Skeletal muscle tissue (tissue), 4 donors: Measurements from ENCODE around the gene NAALADL2. TPM values are rescaled to one million over a fixed set of nuclear protein-coding genes. Genes with fewer than 3 reads are reported as not detected.
"Not testable (repeated sequence)": the region's sequence is repeated elsewhere in the genome, so short reads cannot be mapped to it uniquely, and the experiment has no call there.

Experiments used
- H3K27ac ChIP-seq: one replicate; pipeline ENCODE4 v1.7.0; 2013; ENCODE audit warnings: mild to moderate bottlenecking, low read depth, low read length, inconsistent platforms
- H3K27me3 ChIP-seq, 3 donors: one replicate each; pipeline ENCODE4 v1.7.0; 2013; ENCODE audit warnings: low read length in 3 of 3; ENCODE audit not compliant: control insufficient read depth in 3 of 3, insufficient read depth in 3 of 3
- H3K36me3 ChIP-seq, 3 donors: one replicate each; pipeline ENCODE4 v1.7.0; 2013; ENCODE audit warnings: low read length in 3 of 3; ENCODE audit not compliant: control insufficient read depth in 3 of 3, insufficient read depth in 3 of 3
- H3K4me1 ChIP-seq, 3 donors: one replicate each; pipeline ENCODE4 v1.7.0; 2013; ENCODE audit warnings: low read length in 3 of 3, mild to moderate bottlenecking in 3 of 3; ENCODE audit not compliant: control insufficient read depth in 3 of 3, insufficient read depth in 3 of 3
- H3K4me3 ChIP-seq, 3 donors: one replicate each; pipeline ENCODE4 v1.7.0; 2013; ENCODE audit warnings: low read length in 3 of 3
- H3K9ac ChIP-seq, 3 donors: one replicate each; pipeline ENCODE4 v1.7.0; 2013; ENCODE audit warnings: low read length in 3 of 3, mild to moderate bottlenecking in 3 of 3, moderate library complexity in 2 of 3, low read depth in 1 of 3
- H3K9me3 ChIP-seq, 3 donors: one replicate each; pipeline ENCODE4 v1.7.0; 2013; ENCODE audit warnings: low read length in 3 of 3; ENCODE audit not compliant: control insufficient read depth in 3 of 3
- total RNA-seq: library from RNA; depleted of rRNA; stranded (reverse); fragments of >200 nt; gene quantifications from one replicate; pipeline ENCODE4 v1.2.3, GENCODE V29; 2014
- donor health status: Osteomylitis.

Gene NAALADL2
- total RNA-seq, 1 donor from 2014 or later, result 17.7 TPM

- no peaks in the 10 kb centered on the region for H3K9me3 ChIP-seq
- H3K4me3 ChIP-seq, result no peak overlapping the region
Observed at GRCh38 chr3:175422744-175423143, 563.6 kb downstream of the NAALADL2 start.

GRCh38 chr3:175423848-175424247 lies 564.7 kb downstream of the NAALADL2 start:
- not testable (repeated sequence) for H3K27me3 ChIP-seq, H3K4me1 ChIP-seq, H3K9me3 ChIP-seq

More at GRCh38 chr3:175422744-175423143, 563.6 kb downstream of the NAALADL2 start:
- Histone ChIP-seq H3K27ac (no peak overlapping the region), H3K4me1 (no peaks in the 10 kb centered on the region), H3K27me3 (no peaks in the 10 kb centered on the region), H3K9ac (no peak overlapping the region), H3K36me3 (no peaks in the 10 kb centered on the region)

GRCh38 chr3:175426805-175427204 lies 567.7 kb downstream of the NAALADL2 start:
- H3K4me1 ChIP-seq, result no peaks in the 10 kb centered on the region
- H3K27ac ChIP-seq, result no peak overlapping the region
- no peaks in the 10 kb centered on the region for H3K9me3 ChIP-seq
- no peak overlapping the region for H3K9ac ChIP-seq
- H3K4me3 ChIP-seq, result no peak overlapping the region
- H3K36me3 ChIP-seq, result no peaks in the 10 kb centered on the region
- no peaks in the 10 kb centered on the region for H3K27me3 ChIP-seq

More at GRCh38 chr3:175423848-175424247, 564.7 kb downstream of the NAALADL2 start:
- not testable (repeated sequence) for H3K36me3 ChIP-seq, H3K9ac ChIP-seq, H3K4me3 ChIP-seq, H3K27ac ChIP-seq

DNA sequence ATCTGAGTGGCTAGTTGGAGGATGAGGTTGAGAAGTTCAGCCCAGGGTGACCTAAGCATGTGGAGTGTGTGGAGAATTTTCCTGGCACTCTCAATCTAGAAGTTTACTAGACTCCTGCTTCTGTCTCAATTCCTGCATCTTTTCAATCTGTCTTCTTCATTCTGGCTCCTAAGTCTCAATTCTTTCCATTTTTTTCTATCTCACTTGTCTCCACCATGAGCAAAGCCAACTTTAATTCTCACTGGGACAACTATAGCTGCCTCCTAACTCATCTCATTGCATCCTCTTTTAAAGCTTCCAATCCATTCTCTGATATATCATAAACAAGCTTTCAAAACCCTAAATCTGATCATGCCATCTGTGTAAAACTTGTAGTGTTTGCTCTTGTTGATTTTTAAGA lies 569.3 kb downstream of the NAALADL2 start:
- H3K4me1 ChIP-seq, result no peaks in the 10 kb centered on the region
- no peak overlapping the region for H3K9ac ChIP-seq
- H3K36me3 ChIP-seq, result no peaks in the 10 kb centered on the region
- no peak overlapping the region for H3K27ac ChIP-seq
- no peaks in the 10 kb centered on the region for H3K9me3 ChIP-seq
- H3K4me3 ChIP-seq, result no peak overlapping the region
- H3K27me3 ChIP-seq, result no peaks in the 10 kb centered on the region

DNA sequence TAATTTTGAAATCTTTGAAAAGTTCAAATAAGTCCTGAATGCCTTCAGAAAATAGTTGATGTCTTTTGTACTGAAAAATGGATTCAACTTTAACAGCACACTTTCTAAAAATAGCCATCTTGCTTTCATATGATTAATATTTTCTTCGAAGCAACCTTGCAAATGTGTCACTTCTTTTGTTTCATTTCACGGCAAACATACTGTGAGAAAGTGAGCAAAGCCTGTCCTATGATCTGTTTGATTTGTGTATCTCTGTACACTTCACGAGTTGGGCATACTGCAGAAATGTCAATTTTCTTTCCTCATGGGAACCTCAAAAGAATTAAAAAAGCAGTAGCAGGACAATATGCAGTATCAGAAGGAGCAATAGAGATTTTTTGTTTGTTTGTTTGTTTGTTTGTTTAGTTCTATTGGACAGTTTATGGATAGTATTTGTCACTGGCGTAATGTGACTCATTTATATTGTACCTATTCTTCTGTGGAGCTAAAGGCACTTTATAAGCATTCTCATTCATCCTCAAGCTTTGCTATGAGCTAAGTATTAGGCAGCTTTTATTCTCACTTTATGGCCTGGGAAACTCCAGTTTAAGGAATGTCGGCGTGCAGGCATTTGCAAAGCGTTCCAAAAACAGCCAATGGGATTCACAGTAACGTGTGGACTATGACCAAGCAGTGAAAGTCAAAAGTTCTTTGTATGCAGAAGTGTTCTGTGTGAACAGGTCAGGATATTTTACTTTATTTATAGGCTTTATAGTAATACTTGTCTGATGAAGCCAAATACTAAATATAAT lies 572.0 kb downstream of the NAALADL2 start:
- H3K9ac ChIP-seq, result no peak overlapping the region
- no peak overlapping the region for H3K4me3 ChIP-seq
- H3K4me1 ChIP-seq, result no peaks in the 10 kb centered on the region
- H3K27ac ChIP-seq, result no peak overlapping the region
- H3K9me3 ChIP-seq, result no peaks in the 10 kb centered on the region
- H3K27me3 ChIP-seq, result no peaks in the 10 kb centered on the region
- no peaks in the 10 kb centered on the region for H3K36me3 ChIP-seq

- Histone ChIP-seq H3K4me3 (no peak overlapping the region), H3K4me1 (no peaks in the 10 kb centered on the region), H3K27me3 (no peaks in the 10 kb centered on the region), H3K9ac (no peak overlapping the region), H3K27ac (no peak overlapping the region), H3K9me3 (no peaks in the 10 kb centered on the region), H3K36me3 (no peaks in the 10 kb centered on the region)
Observed at GRCh38 chr3:175432376-175433025, 573.4 kb downstream of the NAALADL2 start.

DNA sequence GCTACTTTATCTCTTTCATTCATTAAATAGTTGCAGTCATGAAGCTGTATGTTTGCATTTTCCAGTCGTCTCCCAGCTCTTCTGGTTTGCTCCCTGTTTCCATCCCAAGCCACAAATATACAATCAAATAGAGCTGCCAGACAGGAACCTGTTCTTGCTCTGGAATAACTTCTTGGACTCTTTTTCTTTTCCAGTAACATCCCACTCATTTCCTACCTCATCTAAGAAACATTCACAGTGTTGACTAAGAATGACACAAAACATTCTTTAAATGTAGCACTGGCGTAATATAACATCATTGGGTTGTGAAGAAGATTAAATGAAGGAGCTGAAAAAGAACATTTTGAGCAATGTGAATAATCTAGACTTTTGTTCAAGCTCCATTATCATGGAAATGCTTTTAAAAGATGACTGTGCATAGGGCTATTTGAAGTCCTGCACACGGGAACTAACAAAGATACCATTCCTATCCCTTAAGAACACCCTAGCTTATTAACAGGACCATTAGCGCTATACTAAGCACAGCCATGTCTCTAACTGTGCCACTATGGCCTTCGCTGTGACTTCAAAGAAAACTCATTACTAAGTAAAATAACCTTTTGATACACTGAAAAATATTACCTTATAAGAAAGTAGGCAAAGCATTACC lies 574.0 kb downstream of the NAALADL2 start:
- H3K36me3 ChIP-seq, result no peaks in the 10 kb centered on the region
- H3K4me1 ChIP-seq, result no peaks in the 10 kb centered on the region
- no peak overlapping the region for H3K4me3 ChIP-seq
- no peaks in the 10 kb centered on the region for H3K9me3 ChIP-seq
- H3K27ac ChIP-seq, result no peak overlapping the region
- no peak overlapping the region for H3K9ac ChIP-seq
- H3K27me3 ChIP-seq, result no peaks in the 10 kb centered on the region

DNA sequence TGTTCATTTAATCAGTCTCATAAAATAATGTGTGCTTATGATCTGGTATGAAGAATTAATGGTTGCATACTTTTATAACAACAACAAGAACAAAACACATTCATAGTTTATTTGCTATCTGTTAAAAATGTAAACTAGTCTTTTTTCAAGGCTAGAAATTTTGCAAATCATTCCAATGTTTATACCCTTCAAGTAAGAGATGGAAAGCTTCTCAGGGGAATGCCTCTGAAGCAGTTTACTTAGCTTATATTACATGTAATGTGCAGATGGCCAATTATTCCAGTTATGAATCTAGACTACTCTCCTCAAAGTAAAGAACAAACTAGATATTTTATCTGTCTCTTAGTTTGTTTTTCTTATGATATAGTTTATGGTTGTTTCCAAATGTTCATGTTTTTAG lies 575.4 kb downstream of the NAALADL2 start:
- Histone ChIP-seq H3K9me3 (no peaks in the 10 kb centered on the region), H3K4me1 (no peaks in the 10 kb centered on the region), H3K4me3 (no peak overlapping the region), H3K9ac (no peak overlapping the region), H3K36me3 (no peaks in the 10 kb centered on the region), H3K27ac (no peak overlapping the region), H3K27me3 (no peaks in the 10 kb centered on the region)

DNA sequence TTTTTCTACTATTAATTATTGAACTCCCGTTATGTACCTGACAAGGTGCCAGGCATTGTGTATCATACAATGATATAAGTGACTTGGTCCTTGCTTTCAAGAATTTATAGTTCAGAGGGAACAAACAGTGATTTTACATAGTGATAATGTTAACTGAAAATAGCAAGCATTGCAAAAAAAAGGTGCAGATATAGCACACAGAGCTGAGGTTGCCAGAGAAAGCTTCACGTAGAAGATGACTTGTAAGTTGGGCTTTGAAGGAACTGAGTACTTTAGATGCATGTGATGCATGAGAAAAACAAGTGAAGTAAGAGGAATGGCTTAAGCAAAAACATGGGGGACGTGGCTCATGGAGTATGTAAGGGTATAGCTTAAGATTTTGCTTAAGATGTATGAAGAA lies 584.5 kb downstream of the NAALADL2 start:
- Histone ChIP-seq H3K4me1 (no peaks in the 10 kb centered on the region), H3K27me3 (no peaks in the 10 kb centered on the region), H3K4me3 (no peak overlapping the region), H3K9me3 (no peaks in the 10 kb centered on the region), H3K27ac (no peak overlapping the region), H3K36me3 (no peaks in the 10 kb centered on the region), H3K9ac (no peak overlapping the region)

DNA sequence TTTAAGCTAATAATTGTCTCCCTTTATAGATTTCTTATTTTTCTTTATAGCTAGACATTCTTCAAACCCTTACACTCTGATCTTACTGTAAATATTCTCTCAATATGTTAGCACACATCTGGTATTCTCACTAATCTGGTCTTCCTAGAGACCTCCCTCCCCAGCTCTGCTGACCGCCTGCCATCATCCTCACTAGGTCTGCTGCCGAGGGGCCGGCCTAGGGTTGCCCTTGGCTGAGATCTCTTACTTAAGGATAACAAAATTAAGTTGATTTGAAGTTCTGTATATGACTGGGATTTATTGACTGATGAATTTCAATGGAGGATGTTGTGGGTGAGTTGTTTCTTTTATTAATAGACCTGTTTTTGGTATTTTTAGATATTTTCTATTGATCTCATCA lies 586.6 kb downstream of the NAALADL2 start:
- Histone ChIP-seq H3K9ac (no peak overlapping the region), H3K36me3 (no peaks in the 10 kb centered on the region), H3K27ac (no peak overlapping the region), H3K27me3 (no peaks in the 10 kb centered on the region), H3K9me3 (no peaks in the 10 kb centered on the region), H3K4me1 (no peaks in the 10 kb centered on the region), H3K4me3 (no peak overlapping the region)
